ENCODE results near the gene PACSIN2.
"Not testable (repeated sequence)": the region's sequence is repeated elsewhere in the genome, so short reads cannot be mapped to it uniquely, and the experiment has no call there.

The PACSIN2 gene

GRCh38 chr22:43014869-43015676 lies at the start of gene PACSIN2:
TSS of gene PACSIN2 (minus strand) at chr22:43015149. CDS start at chr22:42912080, 103,069 bp downstream.
- peak; percentile 97 for DNase-seq

GRCh38 chr22:43060183-43060582 lies 45.2 kb upstream of the PACSIN2 start:
- peak; percentile 35 for DNase-seq

GRCh38 chr22:43057641-43058040 lies 42.7 kb upstream of the PACSIN2 start:
- no peak for DNase-seq

GRCh38 chr22:43053176-43053575 lies 38.2 kb upstream of the PACSIN2 start:
- DNase-seq: no peak

- DNase-seq: no peak
Observed at GRCh38 chr22:43050995-43051394, 36.0 kb upstream of the PACSIN2 start.

GRCh38 chr22:43047605-43048004 lies 32.7 kb upstream of the PACSIN2 start:
- DNase-seq: no peak

GRCh38 chr22:43044290-43044712 lies 29.4 kb upstream of the PACSIN2 start:
- no peak for DNase-seq

- DNase-seq: no peak
Observed at GRCh38 chr22:43042101-43042780, 27.3 kb upstream of the PACSIN2 start.

- DNase-seq: no peak
Observed at GRCh38 chr22:43039800-43040199, 24.9 kb upstream of the PACSIN2 start.

GRCh38 chr22:43038325-43038724 lies 23.4 kb upstream of the PACSIN2 start:
- DNase-seq: no peak

- DNase-seq: no peak
Observed at GRCh38 chr22:43036282-43036829, 21.4 kb upstream of the PACSIN2 start.

GRCh38 chr22:43035250-43035649 lies 20.3 kb upstream of the PACSIN2 start:
- DNase-seq: no peak

GRCh38 chr22:43031617-43032016 lies 16.7 kb upstream of the PACSIN2 start:
- no peak for DNase-seq

GRCh38 chr22:43018615-43019014 lies 3.7 kb upstream of the PACSIN2 start:
- DNase-seq: no peak

- DNase-seq: no peak
Observed at GRCh38 chr22:43017525-43018460, 2.8 kb upstream of the PACSIN2 start.

GRCh38 chr22:43016150-43016549 lies 1.2 kb upstream of the PACSIN2 start:
- DNase-seq: not testable (repeated sequence)

- no peak for DNase-seq
Observed at GRCh38 chr22:43015677-43016042, 711 bp upstream of the PACSIN2 start.

- no peak for DNase-seq
Observed at GRCh38 chr22:43014316-43014868, 557 bp downstream of the PACSIN2 start.

GRCh38 chr22:43013355-43014315 lies 1.3 kb downstream of the PACSIN2 start:
- DNase-seq: no peak

- no peak for DNase-seq
Observed at GRCh38 chr22:43012390-43012789, 2.6 kb downstream of the PACSIN2 start.

GRCh38 chr22:43011079-43011478 lies 3.9 kb downstream of the PACSIN2 start:
- no peak for DNase-seq

Measured in GDM1 (cell line).